Measurements from ENCODE around the gene RTN4IP1.

GRCh38 chr6:106617857-106618256 is 11.4 kb downstream of the RTN4IP1 start:
- no peak for TF ChIP-seq CTCF (IDR thresholded peaks at IDR 0.05)
- no peak for TF ChIP-seq POLR2AphosphoS5 (IDR thresholded peaks at IDR 0.05)
- TF ChIP-seq POLR2A (IDR thresholded peaks at IDR 0.05), result no peak
